ENCODE measurements around the gene CHL1. TPM values are rescaled to one million over a fixed set of nuclear protein-coding genes. Genes with fewer than 3 reads are reported as not detected.

The CHL1 gene
- total RNA-seq, 4 donors from 2014 or later = 28.2 to 49.2 (median 35.8) TPM

GRCh38 chr3:247916-248315, 51.4 kb downstream of the CHL1 start:
- no peak for TF ChIP-seq EP300 (IDR thresholded peaks at IDR 0.05)
- TF ChIP-seq POLR2A (IDR thresholded peaks at IDR 0.05) = no peak
- TF ChIP-seq, protein P1, sequence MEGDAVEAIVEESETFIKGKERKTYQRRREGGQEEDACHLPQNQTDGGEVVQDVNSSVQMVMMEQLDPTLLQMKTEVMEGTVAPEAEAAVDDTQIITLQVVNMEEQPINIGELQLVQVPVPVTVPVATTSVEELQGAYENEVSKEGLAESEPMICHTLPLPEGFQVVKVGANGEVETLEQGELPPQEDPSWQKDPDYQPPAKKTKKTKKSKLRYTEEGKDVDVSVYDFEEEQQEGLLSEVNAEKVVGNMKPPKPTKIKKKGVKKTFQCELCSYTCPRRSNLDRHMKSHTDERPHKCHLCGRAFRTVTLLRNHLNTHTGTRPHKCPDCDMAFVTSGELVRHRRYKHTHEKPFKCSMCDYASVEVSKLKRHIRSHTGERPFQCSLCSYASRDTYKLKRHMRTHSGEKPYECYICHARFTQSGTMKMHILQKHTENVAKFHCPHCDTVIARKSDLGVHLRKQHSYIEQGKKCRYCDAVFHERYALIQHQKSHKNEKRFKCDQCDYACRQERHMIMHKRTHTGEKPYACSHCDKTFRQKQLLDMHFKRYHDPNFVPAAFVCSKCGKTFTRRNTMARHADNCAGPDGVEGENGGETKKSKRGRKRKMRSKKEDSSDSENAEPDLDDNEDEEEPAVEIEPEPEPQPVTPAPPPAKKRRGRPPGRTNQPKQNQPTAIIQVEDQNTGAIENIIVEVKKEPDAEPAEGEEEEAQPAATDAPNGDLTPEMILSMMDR (IDR thresholded peaks at IDR 0.05) = no peak
- TF ChIP-seq POLR2AphosphoS5 (IDR thresholded peaks at IDR 0.05) = no peak
- H3K27ac ChIP-seq = no peak overlapping the region
- 80 to 93% methylated on average over 1 of the region's 1 CpG for WGBS, 2 donors (ENCODE audit: low coverage in 1 of 2)

GRCh38 chr3:248864-249520, 52.4 kb downstream of the CHL1 start:
- Histone ChIP-seq H3K4me1 (no peaks in the 10 kb centered on the region), H3K9me3 (no peaks in the 10 kb centered on the region), H3K27ac (no peak overlapping the region), H3K4me3 (no peak overlapping the region), H3K36me3 (no peaks in the 10 kb centered on the region), H3K27me3 (no peaks in the 10 kb centered on the region)
- no peak for ATAC-seq
- WGBS, 2 donors (ENCODE audit: low coverage in 1 of 2) = 17 to 25% methylated on average over 2 to 3 of the region's 3 CpGs
- TF ChIP-seq EP300 (IDR thresholded peaks at IDR 0.05) (no peak), POLR2A (IDR thresholded peaks at IDR 0.05) (no peak), POLR2AphosphoS5 (IDR thresholded peaks at IDR 0.05) (no peak)
- TF ChIP-seq, protein P1 (IDR thresholded peaks at IDR 0.05) = no peak

More at GRCh38 chr3:247916-248315, 51.4 kb downstream of the CHL1 start:
- Histone ChIP-seq H3K36me3 (no peaks in the 10 kb centered on the region), H3K4me3 (no peak overlapping the region), H3K4me1 (no peaks in the 10 kb centered on the region), H3K9me3 (no peaks in the 10 kb centered on the region), H3K27me3 (no peaks in the 10 kb centered on the region)
- ATAC-seq = no peak

DNA sequence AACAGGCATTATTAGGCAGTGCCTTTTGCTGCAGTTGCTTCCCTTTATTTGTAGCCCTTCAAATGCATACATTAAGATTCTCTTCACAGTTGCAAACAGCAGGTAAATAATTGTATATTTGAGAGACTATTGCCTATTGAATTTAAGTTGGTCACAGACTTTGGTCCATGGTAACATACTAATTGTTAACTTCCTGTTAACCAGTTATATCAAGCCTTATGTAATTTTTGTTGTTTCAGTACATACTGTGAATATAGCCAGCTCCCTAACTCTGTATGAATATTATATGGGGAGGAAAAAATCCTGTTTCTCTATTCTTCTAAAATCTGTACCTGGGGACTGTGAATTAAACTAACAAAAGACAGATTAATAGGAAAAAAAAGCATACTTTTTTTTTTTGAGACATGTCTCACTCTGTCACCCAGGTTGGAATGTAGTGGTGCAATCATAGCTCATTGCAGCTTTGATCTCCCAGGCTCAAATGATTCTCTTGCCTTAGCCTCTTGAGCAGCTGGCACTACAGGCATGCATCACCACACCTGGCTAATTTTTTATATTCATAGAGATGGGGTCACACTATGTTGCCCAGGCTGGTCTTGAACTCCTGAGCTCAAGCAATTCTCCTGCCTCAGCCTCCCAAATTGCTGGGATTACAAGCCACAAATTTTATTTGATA, 53.2 kb downstream of the CHL1 start:
- no peak for ATAC-seq
- Histone ChIP-seq H3K4me3 (no peak overlapping the region), H3K4me1 (no peaks in the 10 kb centered on the region), H3K27me3 (no peaks in the 10 kb centered on the region), H3K9me3 (no peaks in the 10 kb centered on the region), H3K36me3 (no peaks in the 10 kb centered on the region), H3K27ac (no peak overlapping the region)
- TF ChIP-seq POLR2AphosphoS5 (IDR thresholded peaks at IDR 0.05) (no peak), POLR2A (IDR thresholded peaks at IDR 0.05) (no peak), EP300 (IDR thresholded peaks at IDR 0.05) (no peak)
- TF ChIP-seq, protein P1 (IDR thresholded peaks at IDR 0.05) = no peak

GRCh38 chr3:256501-256900, 59.9 kb downstream of the CHL1 start:
- no peaks in the 10 kb centered on the region for H3K27me3 ChIP-seq
- 90% methylated on average over 3 of the region's 3 CpGs; no CpG with 5 or more reads in 1 of the 2 donors for WGBS, 2 donors (ENCODE audit: low coverage in 1 of 2)
- no peak for ATAC-seq

More at GRCh38 chr3:256501-256900, 59.9 kb downstream of the CHL1 start:
- H3K4me3 ChIP-seq = no peak overlapping the region
- TF ChIP-seq EP300 (IDR thresholded peaks at IDR 0.05) (no peak), POLR2AphosphoS5 (IDR thresholded peaks at IDR 0.05) (no peak), POLR2A (IDR thresholded peaks at IDR 0.05) (no peak)
- TF ChIP-seq, protein P1 (IDR thresholded peaks at IDR 0.05) = no peak
- H3K36me3 ChIP-seq = no peaks in the 10 kb centered on the region
- H3K4me1 ChIP-seq = no peaks in the 10 kb centered on the region
- H3K9me3 ChIP-seq = no peaks in the 10 kb centered on the region
- H3K27ac ChIP-seq = no peak overlapping the region

Data from gastroesophageal sphincter (tissue), 4 donors.